GM12801 (cell line): ENCODE results near the gene GPRC5D.

Experiments
- CTCF ChIP-seq: IDR thresholded peaks from one replicate; pipeline ENCODE4 v1.5.1; 2011; ENCODE audit warnings: control low read depth; ENCODE audit not compliant: insufficient read length; ENCODE audit errors: extremely low read depth

Gene GPRC5D

GRCh38 chr12:12922978-12923377 lies 29.0 kb downstream of the GPRC5D start:
- TF ChIP-seq CTCF = no peak

GRCh38 chr12:12922191-12922616 lies 29.8 kb downstream of the GPRC5D start:
- TF ChIP-seq CTCF = no peak

- TF ChIP-seq CTCF = no peak
Observed at GRCh38 chr12:12919666-12920435, 32.1 kb downstream of the GPRC5D start.

DNA sequence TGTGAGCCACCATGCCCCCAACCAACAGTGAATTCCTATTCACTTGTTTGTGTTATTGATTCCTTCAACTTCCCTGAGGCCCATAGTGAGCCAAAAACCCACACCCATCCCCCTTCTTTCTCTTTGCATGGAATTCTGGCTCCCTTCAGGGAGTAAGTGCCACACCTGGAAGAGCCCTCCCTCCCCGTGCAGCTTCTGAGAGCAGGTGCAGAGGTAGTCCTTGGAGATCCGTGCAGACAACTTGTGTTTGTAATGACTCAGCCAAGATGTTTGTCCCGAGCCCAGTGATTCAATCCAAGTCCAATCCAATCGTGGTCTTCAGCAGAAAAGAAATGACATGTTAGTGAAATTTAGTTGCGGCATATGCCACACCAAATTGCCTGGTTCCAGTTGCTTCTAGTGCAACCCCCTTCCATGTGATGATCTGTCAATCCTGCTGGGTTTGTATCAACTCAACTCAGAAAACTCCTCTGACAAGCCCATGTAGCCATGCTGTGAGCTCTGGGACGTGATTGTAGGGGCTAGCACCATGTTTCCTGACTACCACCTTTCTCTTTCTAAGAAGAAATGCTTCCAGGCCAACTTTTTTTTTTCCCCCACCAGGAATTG lies 33.1 kb downstream of the GPRC5D start:
- no peak for TF ChIP-seq CTCF

DNA sequence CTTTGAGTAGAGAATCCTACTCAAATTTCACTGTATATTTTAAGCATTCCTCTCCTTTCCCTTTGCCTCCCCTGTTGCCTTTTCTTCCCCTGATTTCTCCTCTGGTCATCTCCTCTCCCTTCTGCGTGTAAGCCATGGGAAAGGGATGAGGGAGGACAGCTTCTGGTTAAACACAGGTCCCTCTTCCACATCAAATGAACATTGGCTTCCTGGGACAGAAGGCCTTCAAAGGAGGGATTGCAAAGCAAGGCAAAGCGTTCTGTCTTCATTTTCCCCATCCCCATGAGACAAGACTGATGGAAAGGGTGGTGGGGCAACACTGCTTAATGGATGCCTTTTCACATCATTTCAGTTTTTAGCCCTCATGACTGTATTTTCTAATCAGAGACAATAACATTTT lies 34.5 kb downstream of the GPRC5D start:
- TF ChIP-seq CTCF = no peak

- TF ChIP-seq CTCF = no peak
Observed at GRCh38 chr12:12916135-12916944, 35.6 kb downstream of the GPRC5D start.

DNA sequence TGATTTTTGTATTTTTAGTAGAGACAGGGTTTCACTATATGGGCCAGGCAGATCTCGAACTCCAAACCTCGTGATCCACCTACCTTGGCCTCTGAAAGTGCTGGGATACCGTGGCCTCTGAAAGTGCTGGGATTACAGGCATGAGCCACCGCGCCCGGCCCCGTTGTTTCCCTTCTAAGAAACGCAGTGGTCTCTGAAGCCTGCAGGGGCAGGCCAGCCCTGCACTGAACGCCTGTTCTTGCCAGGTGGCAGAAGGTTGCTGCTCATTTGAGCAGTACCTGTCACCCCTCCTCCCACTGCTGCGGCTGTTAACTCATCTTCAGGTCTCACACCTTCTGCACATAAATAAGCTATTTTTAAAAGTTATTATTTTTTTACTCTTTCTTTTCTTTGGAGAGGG lies 36.3 kb downstream of the GPRC5D start:
- no peak for TF ChIP-seq CTCF
